Measurements from ENCODE around the gene DCST2.

DCST2 gene

DNA sequence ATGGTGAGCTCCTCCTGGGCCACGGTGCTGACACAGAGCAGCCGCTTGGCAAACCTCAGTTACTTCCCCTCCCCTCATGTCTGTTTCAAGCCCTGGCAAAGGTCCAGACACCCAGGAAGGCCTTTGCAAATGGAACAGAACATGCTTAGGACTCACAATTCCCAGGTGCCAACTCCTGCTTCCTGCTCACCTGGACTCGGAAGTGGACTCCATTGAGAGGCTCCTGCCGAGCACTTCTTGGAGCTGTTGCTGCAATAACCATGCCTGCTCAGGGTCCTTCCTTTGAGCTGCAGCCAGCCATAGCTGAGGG, 10.7 kb downstream of the DCST2 start:
- no peak for DNase-seq

GRCh38 chr1:155022136-155022926, 11.2 kb downstream of the DCST2 start:
- no peak for DNase-seq

DNA sequence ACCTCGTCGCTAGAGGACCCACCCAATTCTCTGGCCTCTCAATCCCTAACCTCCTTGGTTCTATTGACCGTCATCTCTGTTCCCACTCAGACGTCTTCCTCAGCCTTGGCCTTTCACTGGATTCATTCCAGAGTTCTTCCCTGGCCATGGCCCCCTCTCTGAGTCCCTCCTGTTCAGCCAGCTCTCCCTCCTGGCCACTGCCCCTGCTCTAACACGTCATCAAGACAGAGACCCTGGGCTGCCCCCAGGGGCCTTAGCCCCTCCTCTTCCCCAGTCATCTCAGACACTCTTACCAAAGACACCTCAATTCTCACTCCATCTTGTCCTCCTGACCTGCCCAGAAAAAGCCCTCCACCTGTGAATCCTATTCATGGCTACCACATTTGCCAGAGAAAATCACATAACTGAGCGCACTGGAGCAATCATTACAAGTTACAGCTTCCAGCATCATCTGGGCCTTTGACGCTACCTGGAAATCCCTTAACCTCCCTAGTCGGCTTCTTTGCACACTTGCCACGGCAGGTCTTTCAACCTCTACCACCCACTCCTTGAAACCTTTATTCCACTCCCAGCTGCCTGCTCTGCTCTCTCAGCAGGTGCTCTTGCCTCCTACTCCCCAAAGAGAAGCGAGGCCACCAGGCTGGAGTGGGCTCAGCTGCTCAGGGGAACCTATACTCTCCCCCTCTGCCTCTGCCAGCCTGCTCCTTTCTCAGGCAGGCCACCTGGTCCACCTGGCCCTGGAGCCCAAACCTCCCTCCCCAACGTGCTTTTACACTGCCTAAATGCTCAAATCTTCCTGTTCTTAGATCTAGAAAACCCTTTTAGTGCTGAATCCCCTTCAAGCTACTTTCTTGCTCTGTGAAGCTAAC, 14.0 kb downstream of the DCST2 start:
- no peak for DNase-seq

GRCh38 chr1:155018617-155019348, 14.8 kb downstream of the DCST2 start:
- no peak for DNase-seq

GRCh38 chr1:155017946-155018316, 15.7 kb downstream of the DCST2 start:
- no peak for DNase-seq

GRCh38 chr1:155017041-155017945, 16.3 kb downstream of the DCST2 start:
- peak; percentile 94 for DNase-seq

GRCh38 chr1:155016231-155016831, 17.2 kb downstream of the DCST2 start:
- peak; percentile 57 for DNase-seq

DNA sequence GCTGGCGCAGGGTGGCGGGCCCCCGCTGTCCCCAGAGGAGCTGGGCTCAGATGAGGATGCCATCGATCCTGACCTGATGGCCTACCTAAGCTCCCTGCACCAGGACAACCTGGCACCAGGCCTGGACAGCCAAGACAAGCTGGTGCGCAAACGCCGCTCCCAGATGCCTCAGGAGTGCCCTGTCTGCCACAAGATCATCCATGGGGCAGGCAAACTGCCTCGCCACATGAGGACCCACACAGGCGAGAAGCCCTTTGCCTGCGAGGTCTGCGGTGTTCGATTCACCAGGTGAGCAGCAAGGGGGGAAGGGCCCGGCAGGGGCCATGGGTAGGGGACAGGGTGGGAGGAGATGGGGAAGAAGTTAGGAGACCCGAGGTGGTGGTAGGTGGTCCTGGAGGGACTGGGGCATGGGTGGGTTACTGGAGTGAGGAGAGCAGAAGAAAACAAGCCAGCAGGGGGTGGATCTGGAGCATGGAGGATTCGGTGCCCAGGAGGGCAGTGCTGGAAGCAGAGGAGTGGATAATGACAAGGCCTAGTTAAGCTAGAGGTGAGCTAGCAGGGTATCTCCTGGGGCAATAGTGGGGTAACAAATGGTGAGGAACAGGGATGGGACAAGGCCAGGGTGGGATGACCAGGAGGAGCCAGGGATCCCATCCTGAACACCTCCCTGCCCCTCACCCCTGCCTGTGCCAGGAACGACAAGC, 17.9 kb downstream of the DCST2 start:
- peak; percentile 50 for DNase-seq

DNA sequence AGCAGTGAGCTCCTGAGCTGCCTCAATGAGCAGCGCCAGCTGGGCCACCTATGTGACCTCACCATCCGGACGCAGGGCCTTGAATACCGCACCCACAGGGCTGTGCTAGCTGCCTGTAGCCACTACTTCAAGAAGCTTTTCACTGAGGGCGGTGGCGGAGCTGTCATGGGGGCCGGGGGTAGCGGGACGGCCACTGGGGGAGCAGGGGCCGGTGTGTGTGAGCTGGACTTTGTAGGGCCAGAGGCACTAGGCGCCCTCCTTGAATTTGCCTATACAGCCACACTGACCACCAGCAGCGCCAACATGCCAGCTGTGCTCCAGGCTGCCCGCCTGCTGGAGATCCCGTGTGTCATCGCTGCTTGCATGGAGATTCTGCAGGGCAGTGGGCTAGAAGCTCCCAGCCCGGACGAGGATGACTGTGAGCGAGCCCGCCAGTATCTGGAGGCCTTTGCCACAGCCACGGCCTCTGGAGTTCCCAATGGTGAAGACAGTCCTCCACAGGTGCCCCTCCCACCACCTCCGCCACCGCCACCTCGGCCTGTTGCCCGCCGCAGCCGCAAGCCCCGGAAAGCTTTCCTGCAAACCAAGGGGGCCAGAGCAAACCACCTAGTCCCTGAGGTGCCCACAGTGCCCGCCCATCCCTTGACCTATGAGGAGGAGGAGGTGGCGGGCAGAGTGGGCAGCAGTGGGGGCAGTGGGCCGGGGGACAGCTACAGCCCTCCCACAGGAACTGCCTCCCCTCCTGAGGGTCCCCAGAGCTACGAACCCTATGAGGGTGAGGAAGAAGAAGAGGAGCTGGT, 18.7 kb downstream of the DCST2 start:
- peak; percentile 49 for DNase-seq

DNA sequence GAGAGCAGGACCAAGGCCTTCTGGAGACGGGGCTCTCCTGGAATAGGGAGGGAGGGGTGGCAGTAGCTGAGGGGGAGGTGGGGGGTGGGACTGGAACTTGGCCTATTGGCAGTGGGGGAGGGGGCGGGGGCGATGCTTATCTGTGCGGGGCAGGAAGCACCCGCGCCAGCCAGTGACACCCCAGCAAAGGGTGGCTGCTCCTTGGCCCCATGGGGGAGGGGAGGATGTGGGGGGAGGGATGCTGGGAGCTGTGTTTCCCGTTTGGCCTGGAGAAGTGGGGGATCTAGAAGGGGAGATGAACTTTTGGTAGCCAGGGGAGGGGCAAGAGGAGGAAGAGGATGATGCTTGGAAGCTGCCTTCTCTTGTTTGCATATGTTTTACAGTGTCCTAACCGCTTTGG, 19.9 kb downstream of the DCST2 start:
- peak; percentile 50 for DNase-seq

DNA sequence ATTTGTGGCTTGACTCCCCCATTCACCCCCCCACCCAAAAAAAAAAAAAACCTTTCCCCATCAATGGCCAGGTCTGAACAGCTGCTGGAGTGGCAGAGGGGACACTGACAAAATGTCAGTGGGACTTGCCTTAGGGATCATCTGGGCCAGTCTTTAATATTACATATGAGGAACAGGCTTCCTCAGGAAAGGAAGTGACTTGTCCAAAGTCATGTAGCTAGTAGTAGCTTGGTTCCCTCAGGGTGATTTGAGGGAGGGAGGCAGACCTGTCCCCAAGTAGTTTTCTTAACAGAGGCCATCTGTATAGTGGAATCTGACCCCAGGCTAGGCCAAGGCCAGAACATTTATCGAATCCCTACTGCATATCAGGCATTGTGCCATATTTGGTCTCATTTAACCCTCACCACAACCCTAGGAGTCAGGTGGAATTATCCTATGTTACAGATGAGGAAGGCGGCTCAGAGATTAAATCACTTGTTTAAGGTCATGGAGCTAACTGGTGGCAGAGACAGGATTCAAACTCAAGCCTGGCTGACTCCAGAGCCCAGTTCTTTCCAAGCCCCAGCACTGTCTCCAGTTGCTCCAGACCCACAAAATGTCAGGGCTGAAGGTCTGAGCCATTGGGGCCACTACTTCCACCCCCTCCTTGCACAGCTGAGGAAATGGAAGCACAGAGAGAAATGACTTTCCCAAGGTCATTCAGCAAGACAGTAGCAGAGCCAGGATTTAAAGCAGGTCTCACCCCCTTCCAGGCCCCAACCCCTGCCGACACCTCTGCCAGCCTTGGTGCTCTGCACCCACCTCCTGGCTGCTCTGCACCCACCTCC, 20.6 kb downstream of the DCST2 start:
- peak; percentile 48 for DNase-seq

DNA sequence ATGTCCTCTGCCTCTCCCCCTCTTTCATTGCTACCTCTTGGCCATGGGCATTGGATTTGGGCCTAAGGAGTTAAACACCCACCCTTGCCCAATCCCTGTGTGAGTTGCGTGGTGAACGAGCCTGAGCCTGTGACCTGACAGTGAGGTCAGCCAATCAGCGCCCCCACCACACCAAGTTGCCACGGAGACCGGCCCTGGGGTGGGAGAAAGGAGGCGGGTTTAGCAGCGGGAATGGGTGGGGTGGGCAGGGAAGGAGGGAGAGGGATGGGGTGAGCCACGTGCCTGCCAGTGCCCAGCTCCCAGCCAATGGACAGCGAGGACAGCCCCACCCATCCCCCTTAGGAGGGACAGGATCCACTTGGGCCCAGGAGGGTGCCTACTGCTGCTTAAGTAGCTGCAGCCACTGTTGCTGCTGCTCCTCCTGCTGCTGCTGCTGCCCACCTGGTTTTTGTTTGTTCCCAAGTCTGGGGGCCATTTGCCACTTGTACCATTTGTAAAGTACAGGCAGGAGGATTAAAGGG, 21.5 kb downstream of the DCST2 start:
- peak; percentile 51 for DNase-seq

DNA sequence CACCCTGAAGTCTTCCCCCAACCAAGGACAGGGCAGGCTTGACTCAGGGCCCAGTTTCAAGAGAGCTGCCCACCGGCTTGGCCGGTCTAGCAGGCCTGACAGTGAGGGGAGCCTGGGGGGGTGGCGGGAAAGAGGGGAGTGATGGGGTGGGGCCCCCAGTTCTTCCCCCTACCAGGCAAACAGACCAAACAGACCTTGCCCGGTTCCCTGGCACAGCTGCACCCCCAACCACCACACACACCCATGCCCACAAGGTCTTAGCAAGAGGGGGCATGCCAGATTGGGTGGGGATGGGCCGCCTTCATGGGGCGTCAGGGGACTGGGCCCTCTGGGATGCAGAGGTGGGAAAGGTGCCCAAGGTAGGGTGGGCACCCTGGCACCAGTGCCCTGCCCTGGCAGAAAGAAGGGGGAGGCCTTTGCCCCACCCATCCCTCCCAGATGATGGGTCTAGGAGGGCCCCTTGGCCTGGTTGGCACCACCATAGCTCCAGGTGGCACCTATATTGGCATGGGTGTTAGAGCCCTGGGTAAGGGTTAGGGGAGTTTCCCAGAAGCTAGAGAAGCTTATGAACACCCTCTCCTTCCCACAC, 22.1 kb downstream of the DCST2 start:
- DNase-seq: peak; percentile 47

- DNase-seq: peak; percentile 51
Observed at GRCh38 chr1:155011004-155011416, 22.6 kb downstream of the DCST2 start.

- DNase-seq: peak; percentile 53
Observed at GRCh38 chr1:155010211-155010918, 23.2 kb downstream of the DCST2 start.

- DNase-seq: peak; percentile 44
Observed at GRCh38 chr1:155009742-155010141, 23.8 kb downstream of the DCST2 start.

DNA sequence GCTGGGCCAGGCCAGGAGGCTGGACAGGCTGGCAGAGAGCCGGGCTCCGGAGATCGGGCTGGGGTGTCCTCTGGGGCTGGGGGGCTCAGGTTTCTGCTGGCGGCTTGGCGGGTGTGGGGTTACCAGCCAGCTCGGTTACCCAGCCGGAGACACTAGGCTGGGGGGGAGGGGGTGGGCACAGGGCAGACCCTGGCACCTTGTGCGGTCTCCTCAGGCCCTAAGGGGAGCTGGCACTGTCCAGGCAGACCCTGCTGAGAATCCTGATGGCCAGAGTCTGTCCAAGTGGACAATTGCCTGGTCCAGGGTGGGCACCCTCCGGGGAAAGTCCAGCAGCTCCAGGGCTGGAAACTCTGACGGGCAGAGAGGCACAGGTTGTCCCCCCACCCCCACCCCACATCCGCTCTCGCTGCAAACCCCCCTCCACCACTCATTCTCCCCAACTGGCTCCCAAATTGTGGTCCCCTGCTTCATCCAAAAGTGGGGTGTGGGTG, 24.3 kb downstream of the DCST2 start:
- DNase-seq: peak; percentile 47

Data from activated CD8-positive, alpha-beta memory T cell treated with anti-CD3 and anti-CD28 coated beads, Interleukin-2, amount 50 U/mL, for 48 hours (primary cell).